ENCODE measurements around the gene INPP5D.
"Not testable (repeated sequence)": the region's sequence is repeated elsewhere in the genome, so short reads cannot be mapped to it uniquely, and the experiment has no call there.

INPP5D gene

GRCh38 chr2:233119123-233119522 is 59.0 kb downstream of the INPP5D start:
- DNase-seq, result no peak

GRCh38 chr2:233119806-233120205 is 59.7 kb downstream of the INPP5D start:
- DNase-seq, result no peak

GRCh38 chr2:233120459-233120858 is 60.3 kb downstream of the INPP5D start:
- DNase-seq, result no peak

- no peak for DNase-seq
These were observed 61.7 kb downstream of the INPP5D start for GRCh38 chr2:233121856-233122255.

- no peak for DNase-seq
These were observed 62.4 kb downstream of the INPP5D start for GRCh38 chr2:233122541-233122940.

GRCh38 chr2:233123576-233123975 is 63.4 kb downstream of the INPP5D start:
- not testable (repeated sequence) for DNase-seq

- DNase-seq, result peak; percentile 19 to 61 (median 53)
These were observed 64.4 kb downstream of the INPP5D start for GRCh38 chr2:233124421-233125080.

GRCh38 chr2:233125455-233126065 is 65.4 kb downstream of the INPP5D start:
- DNase-seq, result no peak

GRCh38 chr2:233129351-233129978 is 69.3 kb downstream of the INPP5D start:
- peak in 2 of 4 experiments; percentile 14 to 18 for DNase-seq

GRCh38 chr2:233130024-233130423 is 69.9 kb downstream of the INPP5D start:
- no peak for DNase-seq

- no peak for DNase-seq
These were observed 70.4 kb downstream of the INPP5D start for GRCh38 chr2:233130481-233131020.

GRCh38 chr2:233131936-233132720 is 72.0 kb downstream of the INPP5D start:
- no peak for DNase-seq

- no peak for DNase-seq
These were observed 73.1 kb downstream of the INPP5D start for GRCh38 chr2:233133239-233133638.

GRCh38 chr2:233135421-233135820 is 75.3 kb downstream of the INPP5D start:
- DNase-seq, result no peak

- no peak for DNase-seq
These were observed 76.9 kb downstream of the INPP5D start for GRCh38 chr2:233137040-233137439.

GRCh38 chr2:233140077-233140585 is 80.0 kb downstream of the INPP5D start:
- DNase-seq, result no peak

GRCh38 chr2:233140978-233141377 is 80.8 kb downstream of the INPP5D start:
- no peak for DNase-seq

GRCh38 chr2:233141901-233142300 is 81.8 kb downstream of the INPP5D start:
- no peak for DNase-seq

GRCh38 chr2:233142355-233142897 is 82.3 kb downstream of the INPP5D start:
- DNase-seq, result no peak

GRCh38 chr2:233143700-233144331 is 83.7 kb downstream of the INPP5D start:
- no peak for DNase-seq

GRCh38 chr2:233145726-233146125 is 85.6 kb downstream of the INPP5D start:
- no peak for DNase-seq

GRCh38 chr2:233146194-233146593 is 86.1 kb downstream of the INPP5D start:
- no peak for DNase-seq

Measured in suppressor macrophage (primary cell).